Stimulated activated CD8-positive, alpha-beta memory T cell treated with anti-CD3 and anti-CD28 coated beads, Interleukin-15, amount 100 ng/mL, for 4 hours (primary cell): Measurements from ENCODE around the gene BAMBI.

ENCODE experiments used
- DNase-seq, 2 donors: peaks; one replicate each; pipeline ENCODE4 v3.0.0-alpha.2; 2020; ENCODE audit warnings: low read depth in 2 of 2

The BAMBI gene

GRCh38 chr10:28674782-28675181 is 2.5 kb upstream of the BAMBI start:
- DNase-seq: no peak

- no peak for DNase-seq
Observed at GRCh38 chr10:28676326-28676967, 874 bp upstream of the BAMBI start.

GRCh38 chr10:28677888-28678686 is 766 bp downstream of the BAMBI start:
- no peak for DNase-seq

- DNase-seq: no peak
Observed at GRCh38 chr10:28678687-28679457, 1.6 kb downstream of the BAMBI start.

GRCh38 chr10:28679581-28680357 is 2.4 kb downstream of the BAMBI start:
- no peak for DNase-seq

- DNase-seq: no peak
Observed at GRCh38 chr10:28680358-28680752, 3.0 kb downstream of the BAMBI start.

- no peak for DNase-seq
Observed at GRCh38 chr10:28681291-28681763, 4.0 kb downstream of the BAMBI start.

GRCh38 chr10:28681928-28682750 is 4.8 kb downstream of the BAMBI start:
- DNase-seq: no peak

GRCh38 chr10:28684157-28684985 is 7.0 kb downstream of the BAMBI start:
- no peak for DNase-seq

GRCh38 chr10:28684986-28685580 is 7.8 kb downstream of the BAMBI start:
- DNase-seq: no peak

GRCh38 chr10:28685717-28686116 is 8.4 kb downstream of the BAMBI start:
- DNase-seq: no peak

GRCh38 chr10:28686835-28687682 is 9.7 kb downstream of the BAMBI start:
- DNase-seq: no peak

GRCh38 chr10:28687683-28688001 is 10.3 kb downstream of the BAMBI start:
- DNase-seq: no peak

- no peak for DNase-seq
Observed at GRCh38 chr10:28690545-28690944, 13.2 kb downstream of the BAMBI start.

GRCh38 chr10:28691187-28691694 is 13.9 kb downstream of the BAMBI start:
- DNase-seq: no peak

- DNase-seq: no peak
Observed at GRCh38 chr10:28692050-28692449, 14.7 kb downstream of the BAMBI start.

- DNase-seq: no peak
Observed at GRCh38 chr10:28694530-28694929, 17.2 kb downstream of the BAMBI start.

GRCh38 chr10:28698075-28698474 is 20.8 kb downstream of the BAMBI start:
- DNase-seq: no peak
